HG03103 (cell line): ENCODE data around the gene KAZN.
"Not testable (repeated sequence)": the region's sequence is repeated elsewhere in the genome, so short reads cannot be mapped to it uniquely, and the experiment has no call there.

ENCODE experiments used
- ATAC-seq: cut with Tn5 transposase; IDR thresholded peaks from one replicate; pipeline ENCODE4 v1.9.1; 2021; ENCODE audit warnings: low read depth; ENCODE audit not compliant: unreplicated experiment

The KAZN gene

GRCh38 chr1:15134285-15134684, 535.8 kb downstream of the KAZN start:
- ATAC-seq: no peak

GRCh38 chr1:15135604-15136003, 537.1 kb downstream of the KAZN start:
- not testable (repeated sequence) for ATAC-seq

GRCh38 chr1:15137809-15138208, 539.3 kb downstream of the KAZN start:
- ATAC-seq: no peak

GRCh38 chr1:15139654-15140350, 541.3 kb downstream of the KAZN start:
- ATAC-seq: no peak

- ATAC-seq: no peak
Observed at GRCh38 chr1:15141935-15142539, 543.6 kb downstream of the KAZN start.

GRCh38 chr1:15145327-15145726, 546.8 kb downstream of the KAZN start:
- ATAC-seq: no peak

GRCh38 chr1:15146142-15146680, 547.7 kb downstream of the KAZN start:
- ATAC-seq: no peak

- no peak for ATAC-seq
Observed at GRCh38 chr1:15146971-15147376, 548.5 kb downstream of the KAZN start.

- no peak for ATAC-seq
Observed at GRCh38 chr1:15148004-15148403, 549.5 kb downstream of the KAZN start.

- ATAC-seq: no peak
Observed at GRCh38 chr1:15148475-15148874, 550.0 kb downstream of the KAZN start.

GRCh38 chr1:15148941-15149340, 550.5 kb downstream of the KAZN start:
- ATAC-seq: no peak

GRCh38 chr1:15150376-15150775, 551.9 kb downstream of the KAZN start:
- ATAC-seq: no peak

GRCh38 chr1:15151377-15151806, 552.9 kb downstream of the KAZN start:
- ATAC-seq: no peak

- no peak for ATAC-seq
Observed at GRCh38 chr1:15151871-15152270, 553.4 kb downstream of the KAZN start.

- no peak for ATAC-seq
Observed at GRCh38 chr1:15152318-15153183, 554.1 kb downstream of the KAZN start.

- ATAC-seq: no peak
Observed at GRCh38 chr1:15153184-15153841, 554.8 kb downstream of the KAZN start, which contains the start of gene TMEM51. TSS of gene TMEM51 (plus strand) at chr1:15153747. CDS start at chr1:15215088, 61,341 bp downstream.

- no peak for ATAC-seq
Observed at GRCh38 chr1:15153842-15154479, 555.5 kb downstream of the KAZN start.

GRCh38 chr1:15154480-15155036, 556.1 kb downstream of the KAZN start:
- ATAC-seq: no peak

- no peak for ATAC-seq
Observed at GRCh38 chr1:15155191-15155590, 556.7 kb downstream of the KAZN start.
